Fibroblast of upper back skin (primary cell): Measurements from ENCODE around the gene TSR2.

Experiments used
- DNase-seq: peaks from one replicate; pipeline ENCODE4 v3.0.0-alpha.2; 2013

TSR2 gene, protein sequence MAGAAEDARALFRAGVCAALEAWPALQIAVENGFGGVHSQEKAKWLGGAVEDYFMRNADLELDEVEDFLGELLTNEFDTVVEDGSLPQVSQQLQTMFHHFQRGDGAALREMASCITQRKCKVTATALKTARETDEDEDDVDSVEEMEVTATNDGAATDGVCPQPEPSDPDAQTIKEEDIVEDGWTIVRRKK

DNA sequence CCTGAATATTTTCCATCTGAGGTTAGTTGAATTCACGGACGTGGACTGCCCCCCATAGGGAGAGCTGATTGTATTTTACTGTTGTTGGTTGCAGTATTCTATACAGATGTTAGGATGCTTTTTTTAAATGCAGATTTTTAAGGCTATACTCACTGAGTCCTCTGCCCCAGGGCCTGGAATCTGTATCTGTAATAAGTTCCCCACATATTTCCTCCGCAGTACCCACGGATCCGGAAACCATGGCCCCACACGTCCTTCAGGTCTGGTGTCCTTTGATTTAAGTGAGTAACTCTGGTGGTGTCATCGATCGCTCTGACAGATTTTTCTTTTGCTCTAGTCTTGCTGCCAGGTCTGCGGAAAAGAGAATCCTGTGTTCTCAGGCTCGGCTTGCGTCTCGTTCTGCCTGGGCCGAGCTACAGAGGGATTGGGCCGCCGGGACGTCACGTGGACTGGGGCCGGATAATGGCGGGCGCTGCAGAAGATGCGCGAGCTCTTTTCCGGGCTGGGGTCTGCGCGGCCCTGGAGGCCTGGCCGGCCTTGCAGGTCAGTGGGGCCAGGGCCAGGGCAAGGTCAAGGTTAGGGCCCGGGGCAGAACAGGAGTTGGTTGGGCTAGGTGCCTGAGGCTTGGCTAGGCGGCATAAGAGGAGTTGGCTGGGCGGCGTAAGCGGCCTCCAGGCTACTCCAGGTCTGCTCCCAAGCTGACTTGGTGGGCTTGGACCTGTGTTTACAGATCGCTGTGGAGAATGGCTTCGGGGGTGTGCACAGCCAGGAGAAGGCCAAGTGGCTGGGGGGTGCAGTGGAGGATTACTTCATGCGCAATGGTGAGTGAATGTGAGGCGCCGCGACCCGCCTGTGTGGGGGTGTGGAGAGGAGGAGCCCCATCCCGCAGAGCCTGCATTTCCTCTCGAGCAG is at the start of gene TSR2:
TSR2 (plus strand) TSS at position 445 of the 912 bp plus-strand sequence; CDS start at position 463, 18 bp downstream.
- peak; percentile 87 for DNase-seq

GRCh38 chrX:54397113-54397512 is 43.1 kb upstream of the TSR2 start:
- DNase-seq: no peak

DNA sequence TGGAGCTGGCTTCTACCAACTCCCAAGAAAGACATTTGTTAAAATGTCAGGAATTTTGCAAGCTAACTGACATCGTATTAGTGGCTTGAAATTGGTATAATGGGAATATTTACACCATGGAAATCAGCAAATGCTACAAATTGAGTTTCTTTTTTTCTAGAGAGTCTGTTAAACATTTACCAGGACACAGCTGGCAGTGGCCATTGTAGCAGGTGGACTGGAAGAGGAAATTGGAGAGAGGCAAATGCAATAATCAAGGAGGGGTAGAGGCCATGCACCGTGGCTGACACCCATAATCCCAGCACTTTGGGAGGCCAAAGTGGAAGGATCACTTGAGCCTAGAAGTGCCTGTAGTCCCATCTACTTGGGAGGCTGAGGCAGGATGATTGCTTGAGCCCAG is 32.9 kb upstream of the TSR2 start:
- DNase-seq: no peak

DNA sequence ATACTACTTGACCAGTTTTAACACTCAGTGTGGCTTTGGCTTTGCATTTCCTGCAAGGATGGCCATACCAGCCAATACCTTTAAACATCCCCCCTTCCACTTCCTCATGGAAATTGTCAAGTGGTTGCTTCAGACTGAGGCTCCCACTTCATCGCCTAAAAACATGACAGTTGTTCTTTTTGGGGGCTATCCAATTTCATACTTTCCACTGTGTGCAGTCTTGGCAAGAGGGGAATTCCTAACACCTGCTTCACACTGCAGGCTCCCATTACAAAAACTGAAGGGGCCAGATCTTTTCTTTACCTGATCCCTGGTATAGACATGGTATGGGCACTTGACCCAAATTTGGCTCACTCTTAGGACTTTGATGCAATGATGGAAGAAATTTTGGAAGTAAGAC is 28.5 kb upstream of the TSR2 start:
- DNase-seq: no peak

DNA sequence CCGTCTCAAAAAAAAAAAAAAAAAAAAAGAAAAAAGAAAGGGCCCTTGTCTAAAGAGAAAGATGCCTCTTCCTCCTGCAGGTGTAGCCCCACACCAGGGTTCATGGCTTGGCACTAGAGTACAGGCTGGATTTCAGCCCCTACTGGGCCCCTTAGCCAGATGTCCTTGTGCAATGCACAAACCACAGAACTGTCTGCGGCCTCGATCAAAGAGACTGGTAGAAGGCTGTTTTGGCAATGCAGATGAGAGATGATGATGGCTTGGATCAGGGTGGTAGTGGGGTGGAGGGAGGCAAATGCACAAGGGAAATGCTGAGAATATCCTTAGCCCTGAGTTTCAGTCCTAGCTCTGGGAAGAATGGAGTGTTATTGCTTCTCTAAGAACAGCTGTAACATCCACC is 26.5 kb upstream of the TSR2 start:
- peak; percentile 54 for DNase-seq

GRCh38 chrX:54415534-54416350 is 24.5 kb upstream of the TSR2 start:
- no peak for DNase-seq

DNA sequence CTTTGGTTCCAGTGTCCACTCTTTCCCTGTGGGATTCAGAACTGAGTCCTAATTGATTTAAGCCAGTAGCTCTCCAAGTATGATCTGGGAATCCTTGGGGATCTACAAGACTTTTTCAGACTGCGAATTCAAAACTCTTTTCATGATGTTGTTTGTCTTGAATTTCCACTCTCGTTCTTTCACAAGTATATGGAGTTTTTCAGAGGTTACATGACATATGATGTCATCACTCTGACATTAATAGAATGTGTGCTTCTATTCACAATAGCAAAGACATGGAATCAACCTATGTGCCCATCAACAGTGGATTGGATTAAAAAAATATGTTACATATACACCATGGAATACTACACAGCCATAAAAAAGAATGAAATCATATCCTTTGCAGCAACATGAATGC is 23.2 kb upstream of the TSR2 start:
- no peak for DNase-seq

GRCh38 chrX:54419559-54420302 is 20.5 kb upstream of the TSR2 start:
- DNase-seq: no peak

DNA sequence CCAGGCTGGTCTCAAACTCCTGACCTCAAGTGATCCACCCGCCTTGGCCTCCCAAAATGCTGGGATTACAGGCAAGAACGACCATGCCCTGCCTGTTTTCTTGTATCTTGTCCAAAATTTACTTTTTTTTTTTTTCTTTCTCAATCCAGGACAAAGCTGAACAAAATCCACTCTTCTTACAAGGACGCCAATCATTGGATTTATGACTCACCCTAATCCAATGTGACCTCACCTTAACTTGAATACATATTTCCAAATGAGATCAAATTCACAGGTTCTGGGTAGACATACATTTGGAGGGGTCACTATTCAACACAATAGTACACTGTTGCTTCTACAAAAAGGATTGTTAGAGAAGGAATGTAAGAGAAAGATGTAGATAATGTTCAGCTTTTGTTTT is 18.0 kb upstream of the TSR2 start:
- no peak for DNase-seq

GRCh38 chrX:54423161-54423888 is 16.9 kb upstream of the TSR2 start:
- no peak for DNase-seq

DNA sequence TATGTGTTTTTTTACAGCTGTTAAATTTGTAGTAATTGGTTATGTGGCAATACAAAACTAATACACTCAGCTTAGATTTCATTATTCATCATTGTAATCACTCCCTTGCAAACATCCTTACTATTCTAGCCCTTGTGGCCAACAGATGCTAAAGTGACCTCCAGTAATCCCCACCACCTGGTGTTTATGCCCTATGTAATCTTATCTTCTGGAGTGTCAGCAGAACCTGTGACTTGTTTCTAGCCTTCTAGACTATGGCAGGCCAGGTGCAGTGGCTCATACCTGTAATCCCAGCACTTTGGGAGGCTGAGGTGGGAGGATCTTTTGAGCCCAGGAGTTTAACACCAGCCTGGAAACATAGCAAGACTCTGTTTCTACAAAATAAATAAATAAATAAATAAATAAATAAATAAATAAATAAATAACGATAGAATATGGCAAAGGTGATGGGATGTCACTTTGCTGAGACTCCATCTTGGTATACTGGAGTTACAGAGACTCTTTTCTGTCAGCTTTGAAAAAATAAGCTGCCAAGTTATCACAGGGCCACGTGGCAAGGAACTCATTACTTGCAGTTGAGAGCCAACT is 12.3 kb upstream of the TSR2 start:
- no peak for DNase-seq

- no peak for DNase-seq
These were observed 9.7 kb upstream of the TSR2 start for GRCh38 chrX:54430519-54430918.

- no peak for DNase-seq
These were observed 5.1 kb upstream of the TSR2 start for GRCh38 chrX:54435121-54435520.

GRCh38 chrX:54442790-54443189 is 2.6 kb downstream of the TSR2 start:
- no peak for DNase-seq

DNA sequence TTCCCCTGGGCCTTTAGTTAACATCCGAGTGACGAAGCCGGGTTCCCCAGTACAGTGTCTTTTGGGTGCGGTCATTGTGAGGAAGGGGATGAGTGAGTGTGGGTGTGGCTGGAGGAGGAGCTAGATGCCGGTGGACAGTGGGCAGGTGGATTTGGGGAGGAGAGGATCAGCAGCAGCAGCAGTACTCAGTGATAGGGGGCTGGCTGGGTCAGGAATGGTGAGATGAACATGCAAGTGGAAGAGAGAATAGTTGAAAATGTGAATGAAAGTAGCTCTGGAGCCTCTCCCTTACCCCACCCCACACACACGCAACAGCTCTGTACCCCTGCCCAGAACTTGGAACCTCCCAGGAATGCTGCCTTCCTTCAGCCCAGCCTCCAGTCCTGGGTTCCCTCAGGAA is 4.5 kb downstream of the TSR2 start:
- DNase-seq: no peak

DNA sequence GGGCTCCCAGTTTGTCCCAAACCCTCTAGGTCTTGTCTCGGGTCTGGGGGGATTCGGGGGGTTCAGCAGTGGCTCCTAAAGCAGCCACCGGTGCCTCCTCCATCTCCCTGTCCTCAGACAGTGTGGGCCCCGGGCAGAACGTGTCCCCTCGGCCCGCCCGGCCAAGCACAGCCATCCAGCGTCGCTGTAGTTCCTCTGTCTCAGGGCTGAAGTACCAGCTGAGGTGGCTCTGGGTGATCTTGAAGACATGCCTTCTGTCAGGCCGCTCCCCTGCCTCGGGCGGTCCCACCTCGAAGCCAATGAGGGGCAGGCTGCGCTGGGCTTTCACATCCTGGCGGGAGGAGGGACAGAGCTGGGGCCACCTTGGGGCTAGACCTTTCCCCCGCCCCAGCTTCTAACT is 5.9 kb downstream of the TSR2 start:
- no peak for DNase-seq

- DNase-seq: no peak
These were observed 7.3 kb downstream of the TSR2 start for GRCh38 chrX:54447461-54447860.

- no peak for DNase-seq
These were observed 9.7 kb downstream of the TSR2 start for GRCh38 chrX:54449929-54450328.

- peak; percentile 14 for DNase-seq
These were observed 12.7 kb downstream of the TSR2 start for GRCh38 chrX:54452920-54453319.

DNA sequence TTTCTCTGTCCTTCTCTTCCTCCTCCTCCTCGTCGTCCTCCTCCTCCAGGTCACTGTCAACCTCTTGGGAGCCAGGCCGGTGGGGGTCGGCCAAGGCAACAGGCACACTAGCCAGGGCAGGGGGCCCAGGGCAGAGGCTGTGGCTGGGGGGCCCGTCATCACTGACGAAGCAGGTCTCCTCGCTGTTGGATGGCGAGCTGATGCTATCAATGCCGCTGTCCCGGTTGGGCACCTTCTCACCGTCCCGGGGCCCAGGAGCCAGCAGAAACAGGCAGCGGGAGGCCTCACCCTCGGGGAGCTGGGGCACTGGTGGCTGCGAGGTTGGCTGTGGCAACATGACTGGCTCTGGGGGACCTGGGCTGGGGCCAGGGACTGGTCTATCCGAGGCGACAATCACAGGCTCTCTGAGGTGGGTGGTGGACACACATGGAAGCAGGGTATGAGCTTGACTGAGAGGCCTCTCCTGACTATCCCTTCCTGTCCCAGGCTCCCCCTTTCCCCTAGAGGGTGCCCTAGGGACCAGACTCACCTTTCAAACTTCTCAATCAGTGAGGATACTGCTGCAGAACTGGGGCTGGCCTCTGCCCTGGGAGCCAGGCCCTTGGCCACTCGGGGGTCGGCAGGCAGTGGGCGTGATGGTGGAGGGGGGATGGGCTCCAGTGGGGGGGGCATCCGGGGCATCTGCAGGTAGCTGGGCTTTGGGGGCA is 30.0 kb downstream of the TSR2 start:
- no peak for DNase-seq
